ENCODE data around the gene RPS5.
A peak's percentile ranks its signal among the peaks of the same experiment; 100 is the strongest.

GRCh38 chr19:58406818-58407657 is 20.0 kb downstream of the RPS5 start:
- peak; percentile 77; the same call in 1 of the 2 replicates for TF ChIP-seq CTCF (IDR thresholded peaks at IDR 0.05)
- no peak for TF ChIP-seq TCF7L2 (IDR thresholded peaks at IDR 0.05; ENCODE audit: low read depth, low read length)
